Uterus (tissue), 4 donors: ENCODE results near the gene FCHSD2. TPM values are rescaled to one million over a fixed set of nuclear protein-coding genes. Genes with fewer than 3 reads are reported as not detected.

Experiments used
- DNase-seq, 2 donors: peaks; one replicate each; pipeline ENCODE4 v3.0.0-alpha.2; 2019 to 2020
- H3K27ac ChIP-seq, 2 donors: fragments of 200-600 bp; sonication (generic); 1 replicate in 1 of 2; 2 replicates in 1 of 2; pipeline ENCODE4 v1.5.1; 2016 to 2018
- H3K27me3 ChIP-seq, 2 donors: fragments of 200-600 bp; sonication (generic); one replicate each; pipeline ENCODE4 v1.5.1; 2018 to 2019; ENCODE audit warnings: control low read depth in 1 of 2
- H3K36me3 ChIP-seq, 2 donors: fragments of 200-600 bp; sonication (generic); one replicate each; pipeline ENCODE4 v1.5.1; 2019; ENCODE audit warnings: control low read depth in 1 of 2
- H3K4me1 ChIP-seq, 2 donors: fragments of 200-600 bp; sonication (generic); one replicate each; pipeline ENCODE4 v1.5.1; 2018 to 2019; ENCODE audit warnings: control low read depth in 1 of 2
- H3K4me3 ChIP-seq, 2 donors: fragments of 200-600 bp; sonication (generic); 1 replicate in 1 of 2; 2 replicates in 1 of 2; pipeline ENCODE4 v1.5.1; 2018 to 2019; ENCODE audit warnings: mild to moderate bottlenecking in 1 of 2
- H3K9me3 ChIP-seq, 2 donors: fragments of 200-600 bp; sonication (generic); one replicate each; pipeline ENCODE4 v1.5.1; 2019; ENCODE audit warnings: control low read depth in 1 of 2
- POLR2A ChIP-seq, 2 donors: fragments of 450-650 bp; IDR thresholded peaks; one replicate each; pipeline ENCODE4 v1.6.1; 2016; ENCODE audit warnings: antibody characterized with exemption in 2 of 2, mild to moderate bottlenecking in 1 of 2, moderate library complexity in 1 of 2
- intact Hi-C: fragments of 100-400 bp; cut with DNase I; formaldehyde crosslinking; loops from one replicate; pipeline ENCODE4 v1.15.1; 2023; ENCODE audit warnings: low total_unique reads
- total RNA-seq, 4 donors: library from RNA; depleted of rRNA in 3 of 4; stranded (reverse); fragments of >200 nt in 3 of 4; gene quantifications; one replicate each; pipeline versions ENCODE4 v1.1.0 to v1.2.4, GENCODE V29; 2014 to 2023
- TF ChIP-seq, protein P1 (sequence below), 4 experiments: fragments of 200-600 bp in 2 of 4; fragments of 450-650 bp in 2 of 4; sonication (generic) in 2 of 4; IDR thresholded peaks; one replicate each; pipeline ENCODE4 v1.5.1; 2016 to 2019; ENCODE audit warnings: antibody characterized with exemption in 4 of 4, mild to moderate bottlenecking in 2 of 4, moderate library complexity in 1 of 4
- donor health status: DM: yes; HTN: yes; CAD: no.

The FCHSD2 gene
- total RNA-seq, 4 donors from 2014 or later, result 13.6 to 73.9 (median 27.7) TPM

DNA sequence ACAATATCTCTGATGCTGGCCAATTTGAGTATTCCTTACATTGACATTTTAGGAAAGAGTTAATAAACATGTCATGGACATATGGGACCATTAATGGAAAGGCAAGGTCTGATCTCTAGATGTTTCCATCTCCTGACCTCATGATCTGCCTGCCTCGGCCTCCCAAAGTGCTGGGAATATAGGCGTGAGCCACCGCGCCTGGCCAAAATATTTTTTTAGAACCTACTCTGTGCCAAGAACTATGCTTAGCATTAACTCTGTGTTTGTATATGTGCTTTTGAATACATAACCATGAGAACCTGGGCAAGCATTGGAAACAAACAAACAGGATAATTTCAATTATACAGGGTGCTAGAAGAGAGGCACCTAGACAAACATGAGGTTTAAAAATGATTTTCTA is 204.7 kb downstream of the FCHSD2 start:
- H3K4me1 ChIP-seq, result no peaks in the 10 kb centered on the region
- no peaks in the 10 kb centered on the region for H3K36me3 ChIP-seq
- H3K9me3 ChIP-seq, result no peaks in the 10 kb centered on the region
- H3K27ac ChIP-seq, result no peak overlapping the region
- no peak for DNase-seq
- H3K4me3 ChIP-seq, result no peak overlapping the region
- H3K27me3 ChIP-seq, result no peaks in the 10 kb centered on the region
- TF ChIP-seq, protein P1, sequence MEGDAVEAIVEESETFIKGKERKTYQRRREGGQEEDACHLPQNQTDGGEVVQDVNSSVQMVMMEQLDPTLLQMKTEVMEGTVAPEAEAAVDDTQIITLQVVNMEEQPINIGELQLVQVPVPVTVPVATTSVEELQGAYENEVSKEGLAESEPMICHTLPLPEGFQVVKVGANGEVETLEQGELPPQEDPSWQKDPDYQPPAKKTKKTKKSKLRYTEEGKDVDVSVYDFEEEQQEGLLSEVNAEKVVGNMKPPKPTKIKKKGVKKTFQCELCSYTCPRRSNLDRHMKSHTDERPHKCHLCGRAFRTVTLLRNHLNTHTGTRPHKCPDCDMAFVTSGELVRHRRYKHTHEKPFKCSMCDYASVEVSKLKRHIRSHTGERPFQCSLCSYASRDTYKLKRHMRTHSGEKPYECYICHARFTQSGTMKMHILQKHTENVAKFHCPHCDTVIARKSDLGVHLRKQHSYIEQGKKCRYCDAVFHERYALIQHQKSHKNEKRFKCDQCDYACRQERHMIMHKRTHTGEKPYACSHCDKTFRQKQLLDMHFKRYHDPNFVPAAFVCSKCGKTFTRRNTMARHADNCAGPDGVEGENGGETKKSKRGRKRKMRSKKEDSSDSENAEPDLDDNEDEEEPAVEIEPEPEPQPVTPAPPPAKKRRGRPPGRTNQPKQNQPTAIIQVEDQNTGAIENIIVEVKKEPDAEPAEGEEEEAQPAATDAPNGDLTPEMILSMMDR (IDR thresholded peaks at IDR 0.05), result no peak
- TF ChIP-seq POLR2A (IDR thresholded peaks at IDR 0.05), result no peak
- intact Hi-C loops, result no loop called here

DNA sequence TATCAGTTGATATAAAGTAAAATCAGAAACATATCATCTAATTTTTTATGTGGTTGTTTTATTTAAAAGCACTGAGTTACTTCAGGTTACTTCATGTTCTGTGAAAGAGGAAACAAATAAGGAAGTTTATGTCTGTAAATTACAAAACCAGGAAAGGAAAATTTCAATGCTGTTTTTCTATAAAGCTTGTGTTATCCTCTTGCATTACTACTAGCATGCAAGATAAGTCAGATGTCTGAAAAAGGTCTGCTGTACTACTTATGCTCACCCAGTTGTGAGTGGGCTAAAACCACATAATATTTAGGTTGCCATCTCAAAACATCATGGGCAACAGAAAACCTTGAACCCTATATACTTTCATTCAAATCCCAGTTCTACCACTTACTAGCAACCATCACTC is 206.4 kb downstream of the FCHSD2 start:
- H3K36me3 ChIP-seq, result no peaks in the 10 kb centered on the region

GRCh38 chr11:72932132-72932570 is 210.0 kb downstream of the FCHSD2 start:
- Histone ChIP-seq H3K36me3 (no peaks in the 10 kb centered on the region), H3K27me3 (no peaks in the 10 kb centered on the region), H3K4me3 (no peak overlapping the region), H3K9me3 (no peaks in the 10 kb centered on the region), H3K27ac (no peak overlapping the region), H3K4me1 (no peaks in the 10 kb centered on the region)
- no peak for DNase-seq
- intact Hi-C loops, result no loop called here
- no peak for TF ChIP-seq POLR2A (IDR thresholded peaks at IDR 0.05)
- TF ChIP-seq, protein P1 (IDR thresholded peaks at IDR 0.05), result no peak

More for the DNA sequence above, 206.4 kb downstream of the FCHSD2 start:
- no peaks in the 10 kb centered on the region for H3K4me1 ChIP-seq
- no peak for TF ChIP-seq POLR2A (IDR thresholded peaks at IDR 0.05)
- TF ChIP-seq, protein P1 (IDR thresholded peaks at IDR 0.05), result no peak
- H3K27me3 ChIP-seq, result no peaks in the 10 kb centered on the region
- intact Hi-C loops, result no loop called here
- H3K4me3 ChIP-seq, result no peak overlapping the region
- H3K9me3 ChIP-seq, result no peaks in the 10 kb centered on the region
- DNase-seq, result no peak
- no peak overlapping the region for H3K27ac ChIP-seq

- H3K27ac ChIP-seq, result no peak overlapping the region
- no peak overlapping the region for H3K4me3 ChIP-seq
- H3K4me1 ChIP-seq, result no peaks in the 10 kb centered on the region
- DNase-seq, result no peak
- intact Hi-C loops, result no loop called here
- H3K36me3 ChIP-seq, result no peaks in the 10 kb centered on the region
- TF ChIP-seq, protein P1 (IDR thresholded peaks at IDR 0.05), result no peak
- TF ChIP-seq POLR2A (IDR thresholded peaks at IDR 0.05), result no peak
- H3K9me3 ChIP-seq, result no peaks in the 10 kb centered on the region
- no peaks in the 10 kb centered on the region for H3K27me3 ChIP-seq
Measured at GRCh38 chr11:72930008-72930407, 212.1 kb downstream of the FCHSD2 start.

DNA sequence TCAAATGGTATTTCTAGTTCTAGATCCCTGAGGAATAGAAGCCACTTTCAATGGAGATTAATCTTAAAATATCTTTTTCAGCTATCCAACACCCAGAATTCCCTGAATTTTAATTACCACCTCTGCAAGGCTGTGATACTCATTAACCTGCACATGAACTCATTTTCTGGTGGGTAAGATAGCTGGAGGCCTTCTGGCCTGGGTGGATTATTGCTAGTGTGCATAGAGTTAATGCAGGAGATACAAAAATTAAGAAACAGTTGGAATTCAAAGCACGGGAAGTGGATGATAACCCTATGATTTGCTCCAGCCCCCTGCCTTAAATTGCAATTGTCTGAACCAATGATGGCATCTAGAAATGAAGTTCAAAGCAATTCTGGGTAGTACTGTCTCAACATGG is 212.9 kb downstream of the FCHSD2 start:
- DNase-seq, result no peak
- Histone ChIP-seq H3K4me3 (no peak overlapping the region), H3K27me3 (no peaks in the 10 kb centered on the region), H3K27ac (no peak overlapping the region), H3K9me3 (no peaks in the 10 kb centered on the region), H3K4me1 (no peaks in the 10 kb centered on the region), H3K36me3 (no peaks in the 10 kb centered on the region)
- intact Hi-C loops, result no loop called here
- no peak for TF ChIP-seq POLR2A (IDR thresholded peaks at IDR 0.05)
- TF ChIP-seq, protein P1 (IDR thresholded peaks at IDR 0.05), result no peak
